ENCODE data around the gene HTRA1. TPM values are rescaled to one million over a fixed set of nuclear protein-coding genes. Genes with fewer than 3 reads are reported as not detected.
A peak's percentile ranks its signal among the peaks of the same experiment; 100 is the strongest.

The HTRA1 gene
- total and polyA plus RNA-seq, 7 donors, result 22.7 to 162 (median 119) TPM

DNA sequence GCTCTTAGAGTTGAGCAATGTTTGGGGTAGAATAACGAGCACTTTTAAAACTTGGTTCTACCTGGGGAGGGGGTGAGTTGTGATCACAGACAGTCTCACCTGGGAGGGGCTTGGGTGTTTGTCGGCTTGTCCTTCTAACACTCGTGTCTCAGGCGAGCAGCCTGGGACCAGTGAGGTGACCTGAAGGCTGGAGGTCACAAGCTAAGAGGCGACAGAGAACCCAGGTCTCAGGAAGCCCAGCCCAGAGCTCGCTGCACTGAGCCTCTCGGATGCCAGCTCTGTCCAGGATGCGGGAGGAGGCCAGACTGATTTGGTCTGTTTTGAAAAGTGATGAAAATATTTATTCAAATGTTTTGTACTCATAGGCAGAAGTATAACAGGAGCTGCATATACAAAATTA, 11.8 kb downstream of the HTRA1 start:
- no peaks in the 10 kb centered on the region for H3K36me3 ChIP-seq
- no peaks in the 10 kb centered on the region for H3K27me3 ChIP-seq
- peak overlapping the region in 1 of 4 donors; percentile 0 for H3K27ac ChIP-seq
- TF ChIP-seq POLR2AphosphoS5 (IDR thresholded peaks at IDR 0.05) (no peak), EP300 (IDR thresholded peaks at IDR 0.05) (no peak), CTCF (IDR thresholded peaks at IDR 0.05) (no peak), POLR2A (IDR thresholded peaks at IDR 0.05) (no peak)
- no peak for DNase-seq
- no peaks in the 10 kb centered on the region for H3K9me3 ChIP-seq
- intact Hi-C loops (cut with DNase I), result no loop called here
- peaks cover 0 to 65% (median 57%) of the 10 kb centered on the region in 4 donors for H3K4me1 ChIP-seq
- no peak overlapping the region for H3K4me3 ChIP-seq
- 82% methylated on average over 8 of the region's 8 CpGs for WGBS, 2 donors

DNA sequence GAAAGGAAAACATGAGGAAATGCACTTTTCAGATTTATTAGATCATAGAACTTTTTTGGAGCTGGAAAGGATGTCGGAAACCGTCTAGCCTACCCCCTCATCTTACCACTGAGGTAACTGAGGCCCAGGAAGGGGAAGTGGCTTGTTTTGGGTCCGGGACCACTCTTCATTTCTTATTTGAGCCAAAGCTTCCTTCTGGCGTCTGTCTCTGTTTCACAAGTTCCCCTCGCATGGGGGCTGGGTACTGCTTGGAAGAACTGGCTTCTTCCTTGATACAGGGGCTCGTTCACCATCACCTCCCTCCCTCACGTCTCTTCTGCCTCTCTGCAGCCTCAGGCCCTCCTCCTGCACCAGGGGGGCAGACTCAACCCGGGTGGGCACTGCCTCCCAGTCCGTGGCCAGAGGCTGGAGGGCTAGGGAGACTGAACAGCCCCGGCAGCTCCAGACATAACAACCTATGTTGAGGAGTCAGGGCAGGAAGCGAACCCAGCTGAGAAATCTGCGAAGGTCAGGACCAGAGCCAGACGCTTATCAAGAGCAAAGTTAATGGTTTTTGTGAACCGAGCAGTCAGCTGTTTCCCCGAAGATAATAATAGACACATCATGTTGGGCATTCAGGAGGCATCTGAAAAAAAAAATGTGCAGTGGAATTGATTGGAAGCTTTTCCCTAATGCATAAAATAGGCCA, 12.9 kb downstream of the HTRA1 start:
- Histone ChIP-seq H3K4me3 (no peak overlapping the region), H3K9me3 (no peaks in the 10 kb centered on the region), H3K4me1 (peaks cover 0 to 58% (median 52%) of the 10 kb centered on the region in 4 donors), H3K36me3 (no peaks in the 10 kb centered on the region), H3K27me3 (no peaks in the 10 kb centered on the region), H3K27ac (peak overlapping the region; percentile 49 to 85 (median 69))
- no peak for DNase-seq
- intact Hi-C loops (cut with DNase I), result loop anchor here (2.0 kb wide), 1 partner anchor 15 kb away; no protein-coding TSS in a partner anchor
- TF ChIP-seq EP300 (IDR thresholded peaks at IDR 0.05), result no peak
- TF ChIP-seq CTCF (IDR thresholded peaks at IDR 0.05), result no peak
- TF ChIP-seq POLR2A (IDR thresholded peaks at IDR 0.05), result no peak
- TF ChIP-seq POLR2AphosphoS5 (IDR thresholded peaks at IDR 0.05), result no peak
- WGBS, 2 donors, result 38 to 71% methylated on average over 15 of the region's 15 CpGs

DNA sequence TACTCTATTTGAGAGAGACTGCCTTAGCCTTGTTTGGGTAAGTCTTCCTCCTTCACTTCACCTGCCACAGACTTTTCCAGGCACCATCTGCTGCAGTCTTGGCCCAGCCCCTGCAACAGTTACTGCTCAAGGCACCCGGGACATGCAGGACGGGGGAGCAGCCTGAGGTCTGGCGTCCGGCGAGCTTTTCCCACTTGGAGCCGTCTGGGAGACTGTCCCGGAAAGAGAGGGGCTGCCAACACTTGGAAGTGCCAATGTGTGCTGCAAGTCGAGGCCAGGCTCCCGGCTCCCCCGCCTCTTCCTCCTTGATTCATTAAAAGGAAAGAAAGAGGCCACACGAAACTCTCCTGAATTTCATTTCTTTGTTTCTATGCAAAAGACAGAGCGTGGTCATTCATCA, 13.7 kb downstream of the HTRA1 start:
- peak in 3 of 4 donors; percentile 39 to 46 (median 39) for TF ChIP-seq POLR2AphosphoS5 (IDR thresholded peaks at IDR 0.05)
- TF ChIP-seq POLR2A (IDR thresholded peaks at IDR 0.05), result no peak
- no peak for TF ChIP-seq CTCF (IDR thresholded peaks at IDR 0.05)
- Histone ChIP-seq H3K36me3 (no peaks in the 10 kb centered on the region), H3K27me3 (no peaks in the 10 kb centered on the region), H3K4me1 (peaks cover 0 to 57% (median 46%) of the 10 kb centered on the region in 4 donors), H3K4me3 (peak overlapping the region in 3 of 4 donors; percentile 4 to 11 (median 10)), H3K9me3 (no peaks in the 10 kb centered on the region), H3K27ac (peak overlapping the region; percentile 49 to 85 (median 69))
- whole genome bisulfite sequencing, 2 donors, result 59 to 77% methylated on average over 12 of the region's 12 CpGs
- intact Hi-C loops (cut with DNase I), result loop anchor here (2.0 kb wide), 1 partner anchor 14 kb away; no protein-coding TSS in a partner anchor
- peak; percentile 94 for DNase-seq

DNA sequence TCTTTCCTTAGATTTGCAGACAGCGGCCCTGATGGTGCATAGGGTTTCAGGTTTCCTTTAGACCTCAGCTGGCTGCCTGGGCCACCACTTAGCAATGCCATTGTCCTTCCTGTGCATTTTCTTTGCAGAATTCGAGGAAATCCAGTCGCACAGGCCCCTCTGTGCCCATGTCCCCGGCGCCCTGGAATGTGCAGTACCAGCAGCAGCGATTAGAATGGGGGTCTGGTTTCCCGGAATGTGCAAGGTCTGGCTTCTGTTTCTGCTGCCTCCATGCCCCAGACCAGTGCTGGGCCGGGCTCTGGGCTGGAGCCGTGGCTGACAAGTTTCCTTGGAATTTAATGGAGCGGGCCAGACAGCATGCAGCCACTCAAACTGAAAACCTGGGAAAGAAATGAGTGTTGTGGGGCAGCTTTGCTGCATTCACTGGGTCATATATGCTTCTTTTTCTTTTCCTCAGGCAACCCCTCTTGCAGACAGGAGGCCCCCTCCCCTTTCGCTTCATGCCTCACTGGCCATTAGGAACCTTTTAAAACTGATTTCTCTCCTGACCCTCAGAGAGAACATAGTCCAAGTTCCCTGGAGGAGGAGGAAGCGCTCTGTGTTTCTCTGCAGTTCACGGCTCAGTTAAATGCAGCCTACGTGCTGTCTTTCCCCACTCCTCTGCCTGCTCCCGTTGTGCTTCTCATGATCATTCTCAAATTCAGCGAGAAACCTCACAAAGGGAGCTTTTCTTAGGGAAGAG, 14.4 kb downstream of the HTRA1 start:
- intact Hi-C loops (cut with DNase I), result loop anchor here (2.0 kb wide), 1 partner anchor 13 kb away; no protein-coding TSS in a partner anchor
- Histone ChIP-seq H3K4me3 (peak overlapping the region in 3 of 4 donors; percentile 4 to 11 (median 10)), H3K4me1 (peaks cover 0 to 57% (median 46%) of the 10 kb centered on the region in 4 donors), H3K9me3 (no peaks in the 10 kb centered on the region), H3K36me3 (no peaks in the 10 kb centered on the region), H3K27ac (peak overlapping the region; percentile 49 to 85 (median 69)), H3K27me3 (no peaks in the 10 kb centered on the region)
- no peak for DNase-seq
- WGBS, 2 donors, result 70 to 86% methylated on average over 16 of the region's 16 CpGs
- TF ChIP-seq POLR2A (IDR thresholded peaks at IDR 0.05) (no peak), CTCF (IDR thresholded peaks at IDR 0.05) (no peak), POLR2AphosphoS5 (IDR thresholded peaks at IDR 0.05) (no peak), EP300 (IDR thresholded peaks at IDR 0.05) (no peak)

All from sigmoid colon (tissue), 7 donors.